ENCODE results near the gene PNPLA7. TPM values are rescaled to one million over a fixed set of nuclear protein-coding genes. Genes with fewer than 3 reads are reported as not detected.
"Not testable (repeated sequence)": the region's sequence is repeated elsewhere in the genome, so short reads cannot be mapped to it uniquely, and the experiment has no call there.

The PNPLA7 gene
- total RNA-seq, 1 experiment from 2014 or later = 0.94 TPM

- DNase-seq (ENCODE audit: low spot score) = no peak
Measured at GRCh38 chr9:137543237-137543963, 6.8 kb downstream of the PNPLA7 start.

- DNase-seq (ENCODE audit: low spot score) = no peak
Measured at GRCh38 chr9:137542486-137542885, 7.7 kb downstream of the PNPLA7 start.

- no peak for DNase-seq (ENCODE audit: low spot score)
Measured at GRCh38 chr9:137540536-137540935, 9.7 kb downstream of the PNPLA7 start.

- DNase-seq (ENCODE audit: low spot score) = no peak
Measured at GRCh38 chr9:137538058-137538457, 12.1 kb downstream of the PNPLA7 start.

GRCh38 chr9:137536594-137537131 is 13.5 kb downstream of the PNPLA7 start:
- DNase-seq (ENCODE audit: low spot score) = not testable (repeated sequence)

- DNase-seq (ENCODE audit: low spot score) = no peak
Measured at GRCh38 chr9:137535120-137535428, 15.1 kb downstream of the PNPLA7 start.

GRCh38 chr9:137534256-137535119 is 15.7 kb downstream of the PNPLA7 start:
- peak; percentile 73 for DNase-seq (ENCODE audit: low spot score)

GRCh38 chr9:137532891-137533468 is 17.2 kb downstream of the PNPLA7 start:
- DNase-seq (ENCODE audit: low spot score) = not testable (repeated sequence)

GRCh38 chr9:137531099-137531765 is 19.0 kb downstream of the PNPLA7 start:
- DNase-seq (ENCODE audit: low spot score) = no peak

- no peak for DNase-seq (ENCODE audit: low spot score)
Measured at GRCh38 chr9:137530331-137530730, 19.9 kb downstream of the PNPLA7 start.

- no peak for DNase-seq (ENCODE audit: low spot score)
Measured at GRCh38 chr9:137524981-137525317, 25.3 kb downstream of the PNPLA7 start.

- DNase-seq (ENCODE audit: low spot score) = no peak
Measured at GRCh38 chr9:137524161-137524980, 25.8 kb downstream of the PNPLA7 start.

- DNase-seq (ENCODE audit: low spot score) = no peak
Measured at GRCh38 chr9:137522746-137523455, 27.3 kb downstream of the PNPLA7 start.

- no peak for DNase-seq (ENCODE audit: low spot score)
Measured at GRCh38 chr9:137521405-137521985, 28.7 kb downstream of the PNPLA7 start.

- DNase-seq (ENCODE audit: low spot score) = no peak
Measured at GRCh38 chr9:137520614-137521404, 29.4 kb downstream of the PNPLA7 start.

GRCh38 chr9:137519553-137519952 is 30.6 kb downstream of the PNPLA7 start:
- no peak for DNase-seq (ENCODE audit: low spot score)

- not testable (repeated sequence) for DNase-seq (ENCODE audit: low spot score)
Measured at GRCh38 chr9:137518661-137519459, 31.3 kb downstream of the PNPLA7 start.

Data from HT-29 (cell line).